ENCODE results near the gene KCNJ15. TPM values are rescaled to one million over a fixed set of nuclear protein-coding genes. Genes with fewer than 3 reads are reported as not detected.

Gene KCNJ15
- total and polyA plus RNA-seq, 2 of the 8 experiments (the other 6 are each of a cell fraction or from before 2014, with no cell fraction given) = under 0.01 TPM; not detected in 1

DNA sequence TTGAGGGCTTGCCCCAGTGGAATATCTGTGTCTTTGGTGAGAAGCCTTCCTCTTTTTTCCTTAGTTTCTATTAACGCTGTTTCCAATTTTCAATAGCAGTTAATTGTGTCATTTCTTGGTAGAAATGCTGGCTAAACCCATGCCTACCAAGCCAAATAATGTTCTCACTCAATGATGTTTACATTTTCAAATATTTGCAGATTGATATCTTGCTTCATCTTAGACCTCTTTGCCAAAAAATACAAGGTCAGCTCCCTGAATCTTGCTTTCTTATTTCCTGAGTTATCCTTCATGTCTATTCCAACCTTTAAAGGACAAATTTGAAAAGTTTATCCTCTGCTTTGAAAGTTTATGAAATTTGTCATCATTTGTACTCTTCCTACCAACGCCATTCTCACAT is 5.1 kb downstream of the KCNJ15 start:
- Histone ChIP-seq H3K27ac (ENCODE audit: low read depth, low read length) (no peak overlapping the region), H3K79me1 (ENCODE audit: low read depth, low read length) (no peaks in the 10 kb centered on the region), H3K27me3 (replicated peaks in 1 of 4; ENCODE audit: control insufficient read depth in 3 of 4, extremely low read depth in 1 of 4, insufficient read depth in 3 of 4, low read length in 3 of 4) (no peaks in the 10 kb centered on the region), H4K5ac (ENCODE audit: insufficient read length, low read depth, low read length) (no peak overlapping the region), H3K36me3 (ENCODE audit: control insufficient read depth in 2 of 4, insufficient read depth in 4 of 4, low read length in 3 of 4) (no peaks in the 10 kb centered on the region), H2BK20ac (ENCODE audit: low read length) (no peak overlapping the region), H3K23me2 (ENCODE audit: low read depth, low read length) (no peaks in the 10 kb centered on the region), H3K9me3 (ENCODE audit: insufficient read depth in 2 of 2, low read depth in 1 of 2, low read length in 1 of 2) (no peaks in the 10 kb centered on the region), H3K4me1 (replicated peaks in 1 of 4; ENCODE audit: control insufficient read depth in 3 of 4, insufficient read depth in 4 of 4, low read length in 3 of 4) (no peaks in the 10 kb centered on the region; a peak in 1 of 7 replicates), H3K4ac (replicated peaks; ENCODE audit: insufficient read length, low read depth, low read length) (no peak overlapping the region), H2BK12ac (ENCODE audit: low read depth, low read length) (no peak overlapping the region), H3K9ac (replicated peaks in 1 of 4; ENCODE audit: extremely low read depth in 1 of 4, low read depth in 3 of 4, low read length in 3 of 4) (no peak overlapping the region), H3K4me2 (ENCODE audit: insufficient read depth in 1 of 2, low read depth in 2 of 2, low read length in 2 of 2) (no peak overlapping the region), H3K56ac (replicated peaks; ENCODE audit: insufficient read length, low read depth, low read length) (no peak overlapping the region), H4K91ac (replicated peaks; ENCODE audit: insufficient read length, low read length) (no peak overlapping the region), H2AK5ac (ENCODE audit: low read depth, low read length) (no peak overlapping the region), H3K4me3 (ENCODE audit: extremely low read depth in 1 of 4, insufficient read depth in 2 of 4, low read depth in 3 of 4, low read length in 4 of 4) (no peak overlapping the region), H3K79me2 (ENCODE audit: control insufficient read depth in 1 of 2, insufficient read depth in 2 of 2, low read length in 2 of 2) (no peaks in the 10 kb centered on the region), H3K18ac (ENCODE audit: extremely low read depth, low read length) (no peak overlapping the region), H4K8ac (ENCODE audit: extremely low read depth, insufficient read depth, low read length) (no peak overlapping the region), H3K23ac (ENCODE audit: insufficient read length) (no peak overlapping the region), H2AFZ (ENCODE audit: low read length) (no peak overlapping the region), H2BK15ac (ENCODE audit: low read length) (no peak overlapping the region), H2BK5ac (ENCODE audit: low read depth, low read length) (no peak overlapping the region), H2BK120ac (replicated peaks; ENCODE audit: low read depth, low read length) (no peak overlapping the region), H4K20me1 (replicated peaks in 1 of 2; ENCODE audit: control insufficient read depth in 1 of 2, insufficient read depth in 2 of 2, low read length in 2 of 2) (no peaks in the 10 kb centered on the region), H3K14ac (ENCODE audit: insufficient read length) (no peak overlapping the region)
- CTCF ChIA-PET (ENCODE audit: partially characterized antibody) = interaction anchor here (1.0 kb wide), 1 partner anchor 91 kb away, joined by 3 read pairs; no protein-coding TSS in a partner anchor
- 93% methylated on average over 2 of the region's 2 CpGs; no CpG with 5 or more reads in 1 of the 2 experiments for WGBS, 2 experiments (ENCODE audit: extremely low coverage in 1 of 2, insufficient coverage in 1 of 2, insufficient read length in 1 of 2, insufficient replicate concordance in 2 of 2, low coverage in 1 of 2, low lambda C conversion rate in 2 of 2, missing lambda C conversion rate in 1 of 2)
- POLR2A ChIA-PET (ENCODE audit: partially characterized antibody) = no interaction called here
- DNase-seq (ENCODE audit: low read depth in 1 of 2, low spot score in 2 of 2) = no peak
- FAIRE-seq = no peak
- no peak for TF ChIP-seq GTF2F1 (IDR thresholded peaks at IDR 0.05; ENCODE audit: borderline replicate concordance, low read depth, low read length)
- TF ChIP-seq PHF8 (conservative IDR thresholded peaks at IDR 0.05; ENCODE audit: low read depth, low read length) = no peak
- TF ChIP-seq TAF1 (IDR thresholded peaks at IDR 0.05; ENCODE audit: low read depth, low read length) = no peak
- no peak for TF ChIP-seq CREB1 (IDR thresholded peaks at IDR 0.05)
- TF ChIP-seq BCL11A (IDR thresholded peaks at IDR 0.05; ENCODE audit: low read depth in 2 of 2, low read length in 2 of 2) = no peak
- no peak for TF ChIP-seq ZNF274 (IDR thresholded peaks at IDR 0.05; ENCODE audit: borderline replicate concordance, extremely low read depth, low read length)
- no peak for TF ChIP-seq TEAD4 (IDR thresholded peaks at IDR 0.05; ENCODE audit: low read depth, low read length)
- TF ChIP-seq FOSL1 (IDR thresholded peaks at IDR 0.05; ENCODE audit: insufficient read depth, low read depth, low read length) = no peak
- no peak for TF ChIP-seq SIX5 (IDR thresholded peaks at IDR 0.05; ENCODE audit: low read depth, low read length)
- no peak for TF ChIP-seq NRF1 (IDR thresholded peaks at IDR 0.05; ENCODE audit: low read depth, low read length)
- TF ChIP-seq, protein P1, sequence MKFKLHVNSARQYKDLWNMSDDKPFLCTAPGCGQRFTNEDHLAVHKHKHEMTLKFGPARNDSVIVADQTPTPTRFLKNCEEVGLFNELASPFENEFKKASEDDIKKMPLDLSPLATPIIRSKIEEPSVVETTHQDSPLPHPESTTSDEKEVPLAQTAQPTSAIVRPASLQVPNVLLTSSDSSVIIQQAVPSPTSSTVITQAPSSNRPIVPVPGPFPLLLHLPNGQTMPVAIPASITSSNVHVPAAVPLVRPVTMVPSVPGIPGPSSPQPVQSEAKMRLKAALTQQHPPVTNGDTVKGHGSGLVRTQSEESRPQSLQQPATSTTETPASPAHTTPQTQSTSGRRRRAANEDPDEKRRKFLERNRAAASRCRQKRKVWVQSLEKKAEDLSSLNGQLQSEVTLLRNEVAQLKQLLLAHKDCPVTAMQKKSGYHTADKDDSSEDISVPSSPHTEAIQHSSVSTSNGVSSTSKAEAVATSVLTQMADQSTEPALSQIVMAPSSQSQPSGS (IDR thresholded peaks at IDR 0.05; ENCODE audit: low read length) = no peak
- TF ChIP-seq SAP30 (IDR thresholded peaks at IDR 0.05; ENCODE audit: insufficient read depth, insufficient replicate concordance, low read length) = no peak
- no peak for TF ChIP-seq KDM1A (IDR thresholded peaks at IDR 0.05; ENCODE audit: borderline replicate concordance, low read length)

Data from H1 (cell line).